GM12878 (cell line): Measurements from ENCODE around the gene IGSF22. TPM values are rescaled to one million over a fixed set of nuclear protein-coding genes. Genes with fewer than 3 reads are reported as not detected.
A peak's percentile ranks its signal among the peaks of the same experiment; 100 is the strongest.

Experiments
- ATF3 ChIP-seq: IDR thresholded peaks from 2 replicates; pipeline ENCODE4 v1.6.1; 2011; ENCODE audit warnings: low read depth, mild to moderate bottlenecking, low read length, moderate library complexity, borderline replicate concordance; ENCODE audit errors: extremely low read depth
- BHLHE40 ChIP-seq, 2 experiments: fragments of 450-650 bp in 1 of 2; IDR thresholded peaks; 2 replicates each; pipeline ENCODE4 v1.6.1; 2011 to 2017; ENCODE audit warnings: low read depth in 2 of 2, borderline replicate concordance in 1 of 2, improper control_type of control experiment in 1 of 2, low read length in 1 of 2, mild to moderate bottlenecking in 1 of 2
- BRCA1 ChIP-seq: IDR thresholded peaks from 2 replicates; pipeline ENCODE4 v1.6.1; 2011; ENCODE audit warnings: low read depth, low read length, improper control_type of control experiment
- CBX3 ChIP-seq: fragments of 200-600 bp; sonication (generic); IDR thresholded peaks from 2 replicates; pipeline ENCODE4 v1.6.1; 2016; ENCODE audit warnings: low read depth, borderline replicate concordance
- CBX5 ChIP-seq: sonication (generic); IDR thresholded peaks from 2 replicates; pipeline ENCODE4 v1.6.1; 2016; ENCODE audit warnings: low read depth, moderate library complexity, mild to moderate bottlenecking, inconsistent platforms
- CHD1 ChIP-seq: IDR thresholded peaks from 2 replicates; pipeline ENCODE4 v1.6.1; 2012; ENCODE audit warnings: low read depth, low read length, improper control_type of control experiment
- EGR1 ChIP-seq, 2 experiments: IDR thresholded peaks; 1 replicate in 1 of 2; 2 replicates in 1 of 2; pipeline ENCODE4 v1.6.1; 2011 to 2012; ENCODE audit warnings: low read depth in 2 of 2, low read length in 2 of 2, borderline replicate concordance in 1 of 2, mild to moderate bottlenecking in 1 of 2, moderate library complexity in 1 of 2
- HSF1 ChIP-seq: fragments of 150-350 bp; IDR thresholded peaks from 2 replicates; pipeline ENCODE4 v1.6.1; 2014; ENCODE audit warnings: mild to moderate bottlenecking, low read depth, low read length
- IKZF1 ChIP-seq: fragments of 450-650 bp; conservative IDR thresholded peaks from 2 replicates; pipeline ENCODE4 v1.6.1; 2017; ENCODE audit warnings: antibody characterized with exemption, mild to moderate bottlenecking
- IRF3 ChIP-seq: fragments of 450-650 bp; IDR thresholded peaks from 2 replicates; pipeline ENCODE4 v1.6.1; 2014; ENCODE audit warnings: mild to moderate bottlenecking
- IRF4 ChIP-seq: IDR thresholded peaks from 2 replicates; pipeline ENCODE4 v1.6.1; 2011; ENCODE audit warnings: low read depth, low read length
- MYC ChIP-seq: IDR thresholded peaks from 2 replicates; pipeline ENCODE4 v1.6.1; 2011; ENCODE audit warnings: mild to moderate bottlenecking, low read length, moderate library complexity, inconsistent platforms; ENCODE audit not compliant: insufficient read depth, insufficient replicate concordance, insufficient read length, severe bottlenecking
- PBX3 ChIP-seq: IDR thresholded peaks from 2 replicates; pipeline ENCODE4 v1.6.1; 2011; ENCODE audit warnings: mild to moderate bottlenecking, low read depth, low read length, moderate library complexity; ENCODE audit not compliant: insufficient replicate concordance
- RAD51 ChIP-seq: fragments of 450-650 bp; IDR thresholded peaks from 2 replicates; pipeline ENCODE4 v1.6.1; 2016; ENCODE audit warnings: moderate library complexity, mild to moderate bottlenecking, inconsistent platforms
- SP1 ChIP-seq: IDR thresholded peaks from one replicate; pipeline ENCODE4 v1.6.1; 2011; ENCODE audit warnings: low read depth, low read length
- SPI1 ChIP-seq: IDR thresholded peaks from 2 replicates; pipeline ENCODE4 v1.6.1; 2011; ENCODE audit warnings: low read depth, mild to moderate bottlenecking, low read length, moderate library complexity, borderline replicate concordance; ENCODE audit not compliant: insufficient read depth
- STAT1 ChIP-seq: fragments of 450-650 bp; conservative IDR thresholded peaks from 2 replicates; pipeline ENCODE4 v1.6.1; 2014; ENCODE audit warnings: antibody characterized with exemption, mild to moderate bottlenecking
- STAT3 ChIP-seq: IDR thresholded peaks from 2 replicates; pipeline ENCODE4 v1.6.1; 2011; ENCODE audit warnings: low read depth, low read length, improper control_type of control experiment
- SUZ12 ChIP-seq: fragments of 200-600 bp; sonication (generic); IDR thresholded peaks from one replicate; pipeline ENCODE4 v1.6.1; 2018; ENCODE audit warnings: antibody characterized with exemption, mild to moderate bottlenecking; ENCODE audit not compliant: unreplicated experiment
- TARDBP ChIP-seq: IDR thresholded peaks from 2 replicates; pipeline ENCODE4 v1.6.1; 2016; ENCODE audit warnings: borderline replicate concordance
- ZZZ3 ChIP-seq: IDR thresholded peaks from 2 replicates; pipeline ENCODE4 v1.6.1; 2011; ENCODE audit warnings: low read depth; ENCODE audit not compliant: control insufficient read depth, insufficient read length
- polyA plus RNA-seq, 11 experiments: library from polyadenylated mRNA; depleted of rRNA in 4 of 11; unstranded in 6 of 11; stranded (reverse) in 5 of 11; fragments of >200 nt; fragmentation: Nextera tagmentation in 4 of 11; fragmentation: Illumina TruSeq in 1 of 11; extraction: Ambion mirVana in 4 of 11; extraction: Trizol in 1 of 11; gene quantifications; 1 replicate in 1 of 11; 2 replicates in 10 of 11; pipeline versions ENCODE4 v1.2.1 to v1.2.3, GENCODE V29; 2011 to 2016; ENCODE audit warnings: inconsistent platforms in 2 of 11, missing spikeins in 2 of 11, low read depth in 1 of 11
- total RNA-seq, 4 experiments: library from RNA; depleted of rRNA in 3 of 4; stranded (reverse); fragments of >200 nt in 3 of 4; fragmentation: Illumina TruSeq in 1 of 4; extraction: Trizol in 1 of 4; gene quantifications; 2 replicates each; pipeline versions ENCODE4 v1.2.1 to v1.2.3, GENCODE V29; 2013 to 2021
- TF ChIP-seq, protein P1 (sequence below): IDR thresholded peaks from 2 replicates; pipeline ENCODE4 v1.6.1; 2012; ENCODE audit warnings: mild to moderate bottlenecking, low read depth, low read length

IGSF22 gene
- total and polyA plus RNA-seq, 10 of the 15 experiments (the other 5 are each of a cell fraction or from before 2014, with no cell fraction given) = 0.02 to 0.18 TPM; not detected in 8

DNA sequence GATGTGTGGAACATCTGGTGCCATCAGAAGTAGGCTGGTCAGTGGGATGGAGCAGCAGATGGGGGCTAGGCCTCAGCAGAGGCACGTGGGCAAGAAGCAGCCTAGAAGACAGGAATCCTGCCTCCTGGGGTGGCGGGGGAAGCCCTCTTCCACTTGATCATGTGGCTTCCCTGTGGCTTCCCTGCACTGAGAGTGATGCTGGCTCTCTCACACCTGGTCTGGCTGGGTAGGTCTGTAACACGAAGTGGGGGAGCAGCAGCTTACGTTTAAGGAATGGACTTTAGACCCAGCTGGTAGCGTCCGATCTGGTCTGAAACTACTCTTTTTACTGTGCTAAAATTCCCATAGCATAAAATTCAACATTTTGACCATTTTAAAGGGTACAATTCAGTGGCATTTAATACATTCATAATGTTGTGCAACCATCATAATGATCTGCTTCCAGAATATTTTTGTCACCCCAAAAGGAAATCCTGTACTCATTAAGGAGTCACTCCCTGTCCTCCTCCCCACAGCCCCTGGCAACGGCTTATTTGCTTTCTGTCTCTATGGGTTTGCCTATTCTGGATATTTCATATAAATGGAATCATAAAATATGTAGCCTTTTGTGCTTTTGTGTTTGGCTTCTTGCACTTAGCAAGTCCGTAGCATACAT is 43.9 kb upstream of the IGSF22 start (continued):
- TF ChIP-seq CBX5 (no peak), MYC (no peak), STAT3 (no peak), CHD1 (no peak), IRF4 (peak; percentile 71), EGR1 (IDR thresholded peaks at IDR 0.05; ENCODE audit: borderline replicate concordance in 1 of 2, low read depth in 2 of 2, low read length in 2 of 2) (no peak), IKZF1 (peak; percentile 98), BRCA1 (no peak), ZZZ3 (no peak), PBX3 (no peak), TARDBP (no peak), ATF3 (no peak), SP1 (peak; percentile 28), HSF1 (no peak), IRF3 (no peak), CBX3 (no peak), BHLHE40 (IDR thresholded peaks at IDR 0.05; ENCODE audit: borderline replicate concordance in 1 of 2, low read depth in 2 of 2, low read length in 1 of 2) (peak; percentile 70 to 91; a peak in 3 of 4 replicates), STAT1 (no peak), SUZ12 (no peak), RAD51 (peak; percentile 91), SPI1 (peak; percentile 75; the same call in 1 of the 2 replicates)
- TF ChIP-seq, protein P1, sequence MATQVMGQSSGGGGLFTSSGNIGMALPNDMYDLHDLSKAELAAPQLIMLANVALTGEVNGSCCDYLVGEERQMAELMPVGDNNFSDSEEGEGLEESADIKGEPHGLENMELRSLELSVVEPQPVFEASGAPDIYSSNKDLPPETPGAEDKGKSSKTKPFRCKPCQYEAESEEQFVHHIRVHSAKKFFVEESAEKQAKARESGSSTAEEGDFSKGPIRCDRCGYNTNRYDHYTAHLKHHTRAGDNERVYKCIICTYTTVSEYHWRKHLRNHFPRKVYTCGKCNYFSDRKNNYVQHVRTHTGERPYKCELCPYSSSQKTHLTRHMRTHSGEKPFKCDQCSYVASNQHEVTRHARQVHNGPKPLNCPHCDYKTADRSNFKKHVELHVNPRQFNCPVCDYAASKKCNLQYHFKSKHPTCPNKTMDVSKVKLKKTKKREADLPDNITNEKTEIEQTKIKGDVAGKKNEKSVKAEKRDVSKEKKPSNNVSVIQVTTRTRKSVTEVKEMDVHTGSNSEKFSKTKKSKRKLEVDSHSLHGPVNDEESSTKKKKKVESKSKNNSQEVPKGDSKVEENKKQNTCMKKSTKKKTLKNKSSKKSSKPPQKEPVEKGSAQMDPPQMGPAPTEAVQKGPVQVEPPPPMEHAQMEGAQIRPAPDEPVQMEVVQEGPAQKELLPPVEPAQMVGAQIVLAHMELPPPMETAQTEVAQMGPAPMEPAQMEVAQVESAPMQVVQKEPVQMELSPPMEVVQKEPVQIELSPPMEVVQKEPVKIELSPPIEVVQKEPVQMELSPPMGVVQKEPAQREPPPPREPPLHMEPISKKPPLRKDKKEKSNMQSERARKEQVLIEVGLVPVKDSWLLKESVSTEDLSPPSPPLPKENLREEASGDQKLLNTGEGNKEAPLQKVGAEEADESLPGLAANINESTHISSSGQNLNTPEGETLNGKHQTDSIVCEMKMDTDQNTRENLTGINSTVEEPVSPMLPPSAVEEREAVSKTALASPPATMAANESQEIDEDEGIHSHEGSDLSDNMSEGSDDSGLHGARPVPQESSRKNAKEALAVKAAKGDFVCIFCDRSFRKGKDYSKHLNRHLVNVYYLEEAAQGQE = no peak
